Peyer's patch (tissue), 4 donors: ENCODE results near the gene ANKRD16. TPM values are rescaled to one million over a fixed set of nuclear protein-coding genes. Genes with fewer than 3 reads are reported as not detected.

Experiments used
- DNase-seq, 3 donors: peaks; one replicate each; pipeline ENCODE4 v3.0.0-alpha.2; 2017 to 2019
- H3K27ac ChIP-seq, 4 donors: fragments of 200-600 bp; sonication (generic); one replicate each; pipeline ENCODE4 v1.5.1; 2016 to 2019
- H3K27me3 ChIP-seq, 2 donors: fragments of 200-600 bp; sonication (generic); one replicate each; pipeline ENCODE4 v1.5.1; 2019
- H3K36me3 ChIP-seq, 3 donors: fragments of 200-600 bp; sonication (generic); one replicate each; pipeline ENCODE4 v1.5.1; 2016 to 2019
- H3K4me1 ChIP-seq, 4 donors: fragments of 200-600 bp; sonication (generic); one replicate each; pipeline ENCODE4 v1.5.1; 2016 to 2019
- H3K4me3 ChIP-seq, 4 donors: fragments of 200-600 bp; sonication (generic); 1 replicate in 3 of 4; 2 replicates in 1 of 4; pipeline ENCODE4 v1.5.1; 2016 to 2019; ENCODE audit warnings: mild to moderate bottlenecking in 1 of 4
- H3K9me3 ChIP-seq, 4 donors: fragments of 200-600 bp; sonication (generic); one replicate each; pipeline ENCODE4 v1.5.1; 2016 to 2019; ENCODE audit warnings: mild to moderate bottlenecking in 1 of 4
- CTCF ChIP-seq, 6 experiments: fragments of 450-650 bp in 4 of 6; fragments of 200-600 bp in 2 of 6; sonication (generic) in 1 of 6; IDR thresholded peaks; one replicate each; pipeline ENCODE4 v1.5.1; 2017 to 2019; ENCODE audit warnings: antibody characterized with exemption in 6 of 6, mild to moderate bottlenecking in 3 of 6, moderate library complexity in 1 of 6
- POLR2A ChIP-seq, 2 donors: fragments of 450-650 bp; IDR thresholded peaks; one replicate each; pipeline ENCODE4 v1.5.1; 2017; ENCODE audit warnings: antibody characterized with exemption in 2 of 2, mild to moderate bottlenecking in 2 of 2, moderate library complexity in 2 of 2
- total RNA-seq, 4 donors: library from RNA; depleted of rRNA; stranded (reverse); fragments of >200 nt; gene quantifications; one replicate each; pipeline ENCODE4 v1.1.0, GENCODE V29; 2016

The ANKRD16 gene
- total RNA-seq, 4 donors from 2014 or later = 5.3 to 15.3 (median 11.9) TPM

GRCh38 chr10:5919568-5919967 lies 29.9 kb upstream of the ANKRD16 start:
- H3K36me3 ChIP-seq = peaks cover 0 to 98% (median 0%) of the 10 kb centered on the region in 3 donors
- TF ChIP-seq CTCF (IDR thresholded peaks at IDR 0.05) = no peak
- no peak for TF ChIP-seq POLR2A (IDR thresholded peaks at IDR 0.05)
- H3K27ac ChIP-seq = no peak overlapping the region

GRCh38 chr10:5918763-5919162 lies 29.1 kb upstream of the ANKRD16 start:
- Histone ChIP-seq H3K27me3 (no peaks in the 10 kb centered on the region), H3K9me3 (no peaks in the 10 kb centered on the region), H3K4me3 (no peak overlapping the region), H3K4me1 (no peaks in the 10 kb centered on the region), H3K36me3 (peaks cover 0 to 98% (median 0%) of the 10 kb centered on the region in 3 donors), H3K27ac (no peak overlapping the region)
- TF ChIP-seq CTCF (IDR thresholded peaks at IDR 0.05) = no peak
- TF ChIP-seq POLR2A (IDR thresholded peaks at IDR 0.05) = no peak
- no peak for DNase-seq

More at GRCh38 chr10:5919568-5919967, 29.9 kb upstream of the ANKRD16 start:
- no peak overlapping the region for H3K4me3 ChIP-seq
- no peak for DNase-seq
- H3K27me3 ChIP-seq = no peaks in the 10 kb centered on the region
- no peaks in the 10 kb centered on the region for H3K9me3 ChIP-seq
- H3K4me1 ChIP-seq = no peaks in the 10 kb centered on the region

- H3K27ac ChIP-seq = no peak overlapping the region
- H3K4me1 ChIP-seq = no peaks in the 10 kb centered on the region
- no peaks in the 10 kb centered on the region for H3K27me3 ChIP-seq
- TF ChIP-seq CTCF (IDR thresholded peaks at IDR 0.05) (no peak), POLR2A (IDR thresholded peaks at IDR 0.05) (no peak)
- peaks cover 0 to 98% (median 0%) of the 10 kb centered on the region in 3 donors for H3K36me3 ChIP-seq
- no peak for DNase-seq
- H3K9me3 ChIP-seq = no peaks in the 10 kb centered on the region
- no peak overlapping the region for H3K4me3 ChIP-seq
These were observed 27.6 kb upstream of the ANKRD16 start for GRCh38 chr10:5917305-5917704.

- peaks cover 0 to 94% (median 0%) of the 10 kb centered on the region in 3 donors for H3K36me3 ChIP-seq
These were observed 25.8 kb upstream of the ANKRD16 start for GRCh38 chr10:5915451-5915850.

GRCh38 chr10:5913736-5914135 lies 24.0 kb upstream of the ANKRD16 start:
- Histone ChIP-seq H3K4me1 (no peaks in the 10 kb centered on the region), H3K4me3 (no peak overlapping the region), H3K9me3 (no peaks in the 10 kb centered on the region), H3K27me3 (no peaks in the 10 kb centered on the region), H3K27ac (no peak overlapping the region), H3K36me3 (peaks cover 0 to 94% (median 0%) of the 10 kb centered on the region in 3 donors)
- no peak for TF ChIP-seq CTCF (IDR thresholded peaks at IDR 0.05)
- no peak for TF ChIP-seq POLR2A (IDR thresholded peaks at IDR 0.05)
- DNase-seq = no peak

More at GRCh38 chr10:5915451-5915850, 25.8 kb upstream of the ANKRD16 start:
- no peak for DNase-seq
- Histone ChIP-seq H3K9me3 (no peaks in the 10 kb centered on the region), H3K27me3 (no peaks in the 10 kb centered on the region), H3K27ac (no peak overlapping the region), H3K4me1 (no peaks in the 10 kb centered on the region), H3K4me3 (no peak overlapping the region)
- TF ChIP-seq POLR2A (IDR thresholded peaks at IDR 0.05) (no peak), CTCF (IDR thresholded peaks at IDR 0.05) (no peak)

- H3K4me1 ChIP-seq = no peaks in the 10 kb centered on the region
- no peak overlapping the region for H3K4me3 ChIP-seq
- H3K36me3 ChIP-seq = peaks cover 0 to 80% (median 0%) of the 10 kb centered on the region in 3 donors
- no peak overlapping the region for H3K27ac ChIP-seq
- H3K27me3 ChIP-seq = no peaks in the 10 kb centered on the region
- TF ChIP-seq POLR2A (IDR thresholded peaks at IDR 0.05) (no peak), CTCF (IDR thresholded peaks at IDR 0.05) (no peak)
- DNase-seq = no peak
- no peaks in the 10 kb centered on the region for H3K9me3 ChIP-seq
These were observed 22.0 kb upstream of the ANKRD16 start for GRCh38 chr10:5911670-5912069.
